Neural progenitor cell (in vitro differentiated cells): Measurements from ENCODE around the gene DENND11. TPM values are rescaled to one million over a fixed set of nuclear protein-coding genes. Genes with fewer than 3 reads are reported as not detected.
A peak's percentile ranks its signal among the peaks of the same experiment; 100 is the strongest.

ENCODE experiments used
- DNase-seq: peaks from one replicate; pipeline ENCODE4 v3.0.0-alpha.2; 2016; ENCODE audit warnings: low spot score
- H2AFZ ChIP-seq: fragments of 200-600 bp; sonication (generic); replicated peaks from 2 replicates; pipeline ENCODE4 v1.6.1; 2016; ENCODE audit warnings: antibody characterized with exemption
- H3F3A ChIP-seq: fragments of 200-600 bp; sonication (generic); 2 replicates; pipeline ENCODE4 v1.6.1; 2016; ENCODE audit warnings: antibody characterized with exemption, low read depth
- H3K27ac ChIP-seq: fragments of 200-600 bp; sonication (generic); 2 replicates; pipeline ENCODE4 v1.5.1; 2016; ENCODE audit warnings: mild to moderate bottlenecking
- H3K27me3 ChIP-seq: fragments of 200-600 bp; sonication (generic); 2 replicates; pipeline ENCODE4 v1.6.1; 2016; ENCODE audit warnings: mild to moderate bottlenecking, moderate library complexity
- H3K36me3 ChIP-seq: fragments of 200-600 bp; sonication (generic); 2 replicates; pipeline ENCODE4 v1.5.1; 2016
- H3K4me1 ChIP-seq: fragments of 200-600 bp; sonication (generic); 2 replicates; pipeline ENCODE4 v1.6.1; 2016; ENCODE audit warnings: mixed run types
- H3K4me2 ChIP-seq: fragments of 200-600 bp; sonication (generic); 2 replicates; pipeline ENCODE4 v1.6.1; 2016
- H3K4me3 ChIP-seq: fragments of 200-600 bp; sonication (generic); 2 replicates; pipeline ENCODE4 v1.5.1; 2016
- H3K79me2 ChIP-seq: fragments of 200-600 bp; sonication (generic); 2 replicates; pipeline ENCODE4 v1.6.1; 2016; ENCODE audit warnings: low read depth
- H3K9ac ChIP-seq: fragments of 200-600 bp; sonication (generic); 2 replicates; pipeline ENCODE4 v1.6.1; 2016
- H3K9me3 ChIP-seq: fragments of 200-600 bp; sonication (generic); 2 replicates; pipeline ENCODE4 v1.5.1; 2016; ENCODE audit warnings: low read depth
- H4K20me1 ChIP-seq: fragments of 200-600 bp; sonication (generic); 2 replicates; pipeline ENCODE4 v1.6.1; 2016; ENCODE audit warnings: low read depth
- H3K27ac Mint-ChIP-seq: 3 replicates; pipeline ENCODE4 v1.8.0; 2021; ENCODE audit warnings: mixed read lengths
- H3K27me3 Mint-ChIP-seq: 2 replicates; pipeline ENCODE4 v1.8.0; 2022; ENCODE audit warnings: low read depth, mild to moderate bottlenecking, inconsistent platforms, moderate library complexity, mixed read lengths; ENCODE audit not compliant: insufficient read depth
- H3K36me3 Mint-ChIP-seq: 3 replicates; pipeline ENCODE4 v1.8.0; 2021; ENCODE audit warnings: mixed read lengths
- H3K4me1 Mint-ChIP-seq: 3 replicates; pipeline ENCODE4 v1.8.0; 2021; ENCODE audit warnings: mixed read lengths
- H3K4me3 Mint-ChIP-seq: 3 replicates; pipeline ENCODE4 v1.8.0; 2021; ENCODE audit warnings: mild to moderate bottlenecking, moderate library complexity, mixed read lengths
- H3K9me3 Mint-ChIP-seq: 3 replicates; pipeline ENCODE4 v1.8.0; 2020; ENCODE audit warnings: mixed read lengths
- EZH2 ChIP-seq: fragments of 200-600 bp; sonication (generic); IDR thresholded peaks from 2 replicates; pipeline ENCODE4 v1.6.1; 2017; ENCODE audit warnings: antibody characterized with exemption, mild to moderate bottlenecking, moderate library complexity
- EZH2phosphoT487 ChIP-seq: fragments of 200-600 bp; sonication (generic); IDR thresholded peaks from 2 replicates; pipeline ENCODE4 v1.6.1; 2017; ENCODE audit warnings: antibody characterized with exemption
- total RNA-seq: library from RNA; depleted of rRNA; stranded (reverse); fragments of >200 nt; gene quantifications from 2 replicates; pipeline ENCODE4 v1.2.3, GENCODE V29; 2015; ENCODE audit warnings: low replicate concordance
- TF ChIP-seq, protein P1 (sequence below): fragments of 200-600 bp; sonication (generic); IDR thresholded peaks from 2 replicates; pipeline ENCODE4 v1.5.1; 2017; ENCODE audit warnings: antibody characterized with exemption, mild to moderate bottlenecking

DENND11 gene
- total RNA-seq, 1 donor from 2014 or later: 23.5 TPM

DNA sequence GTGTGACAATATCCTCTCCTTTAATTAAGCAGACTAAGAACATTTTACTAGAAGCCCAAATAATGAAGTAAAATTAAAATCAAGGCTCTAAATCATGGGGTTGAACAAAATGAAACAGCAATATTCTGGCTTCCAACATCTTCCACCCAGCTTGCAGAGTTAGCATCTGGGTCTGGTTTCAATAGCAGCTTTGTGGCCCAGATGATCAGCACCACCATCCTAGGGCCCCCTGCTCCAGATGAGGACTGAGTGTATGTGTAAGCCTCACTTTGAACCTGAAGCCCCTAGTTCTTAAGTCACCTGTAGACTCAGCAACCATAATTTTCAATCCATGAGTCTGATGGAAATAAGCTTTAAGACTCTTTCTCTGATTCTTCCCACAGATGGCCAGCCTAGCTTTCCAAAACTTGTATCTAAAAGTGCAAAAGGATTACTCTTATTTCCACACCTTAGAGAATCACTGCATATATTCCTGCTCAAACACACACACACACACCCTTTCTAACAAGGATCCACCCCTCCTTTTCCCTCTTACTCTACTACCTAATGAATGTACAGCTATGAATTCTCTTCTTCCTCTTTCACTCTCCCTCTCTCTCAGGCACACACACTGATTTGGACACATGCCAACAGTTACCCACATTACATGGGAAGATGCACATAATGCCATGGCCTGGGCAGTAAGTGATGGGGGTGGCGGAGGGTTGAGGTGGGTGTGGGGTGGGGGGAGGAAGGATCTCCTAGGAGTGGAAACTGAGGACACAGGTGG lies 3.5 kb downstream of the DENND11 start:
- TF ChIP-seq, protein P1, sequence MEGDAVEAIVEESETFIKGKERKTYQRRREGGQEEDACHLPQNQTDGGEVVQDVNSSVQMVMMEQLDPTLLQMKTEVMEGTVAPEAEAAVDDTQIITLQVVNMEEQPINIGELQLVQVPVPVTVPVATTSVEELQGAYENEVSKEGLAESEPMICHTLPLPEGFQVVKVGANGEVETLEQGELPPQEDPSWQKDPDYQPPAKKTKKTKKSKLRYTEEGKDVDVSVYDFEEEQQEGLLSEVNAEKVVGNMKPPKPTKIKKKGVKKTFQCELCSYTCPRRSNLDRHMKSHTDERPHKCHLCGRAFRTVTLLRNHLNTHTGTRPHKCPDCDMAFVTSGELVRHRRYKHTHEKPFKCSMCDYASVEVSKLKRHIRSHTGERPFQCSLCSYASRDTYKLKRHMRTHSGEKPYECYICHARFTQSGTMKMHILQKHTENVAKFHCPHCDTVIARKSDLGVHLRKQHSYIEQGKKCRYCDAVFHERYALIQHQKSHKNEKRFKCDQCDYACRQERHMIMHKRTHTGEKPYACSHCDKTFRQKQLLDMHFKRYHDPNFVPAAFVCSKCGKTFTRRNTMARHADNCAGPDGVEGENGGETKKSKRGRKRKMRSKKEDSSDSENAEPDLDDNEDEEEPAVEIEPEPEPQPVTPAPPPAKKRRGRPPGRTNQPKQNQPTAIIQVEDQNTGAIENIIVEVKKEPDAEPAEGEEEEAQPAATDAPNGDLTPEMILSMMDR: no peak
- TF ChIP-seq EZH2phosphoT487 (no peak), EZH2 (no peak)
- no peaks in the 10 kb centered on the region for H3K9me3 ChIP-seq
- Mint-ChIP-seq H3K4me3 (no peak overlapping the region), H3K27ac (no peak overlapping the region), H3K36me3 (peaks cover 3% of the 10 kb centered on the region), H3K4me1 (peaks cover 43% of the 10 kb centered on the region), H3K27me3 (peaks cover 2% of the 10 kb centered on the region), H3K9me3 (no peaks in the 10 kb centered on the region)
- no peak overlapping the region for H2AFZ ChIP-seq
- no peaks in the 10 kb centered on the region for H3K36me3 ChIP-seq
- peaks cover 17% of the 10 kb centered on the region for H3K79me2 ChIP-seq
- no peak overlapping the region for H3K4me3 ChIP-seq
- peaks cover 11% of the 10 kb centered on the region for H3K4me1 ChIP-seq
- H3K27ac ChIP-seq: no peak overlapping the region
- DNase-seq: no peak
- no peak overlapping the region for H3K9ac ChIP-seq
- peaks cover 39% of the 10 kb centered on the region for H4K20me1 ChIP-seq
- peaks cover 24% of the 10 kb centered on the region for H3K27me3 ChIP-seq
- H3F3A ChIP-seq: peaks cover 12% of the 10 kb centered on the region
- H3K4me2 ChIP-seq: no peak overlapping the region

- peaks cover 40% of the 10 kb centered on the region for H3K4me1 Mint-ChIP-seq
- TF ChIP-seq EZH2 (no peak), EZH2phosphoT487 (no peak)
- TF ChIP-seq, protein P1: no peak
- no peaks in the 10 kb centered on the region for H3K9me3 Mint-ChIP-seq
- no peak overlapping the region for H3K9ac ChIP-seq
- DNase-seq: no peak
- H3K27ac Mint-ChIP-seq: no peak overlapping the region
- H3F3A ChIP-seq: peaks cover 12% of the 10 kb centered on the region
- H3K27ac ChIP-seq: no peak overlapping the region
- peaks cover 2% of the 10 kb centered on the region for H3K27me3 Mint-ChIP-seq
- H3K36me3 Mint-ChIP-seq: peaks cover 3% of the 10 kb centered on the region
- peaks cover 39% of the 10 kb centered on the region for H4K20me1 ChIP-seq
- H3K79me2 ChIP-seq: peaks cover 23% of the 10 kb centered on the region
- H3K4me2 ChIP-seq: no peak overlapping the region
- H3K4me1 ChIP-seq: peaks cover 8% of the 10 kb centered on the region
- peaks cover 13% of the 10 kb centered on the region for H3K27me3 ChIP-seq
- no peak overlapping the region for H3K4me3 ChIP-seq
- no peak overlapping the region for H3K4me3 Mint-ChIP-seq
- no peak overlapping the region for H2AFZ ChIP-seq
- no peaks in the 10 kb centered on the region for H3K36me3 ChIP-seq
- H3K9me3 ChIP-seq: no peaks in the 10 kb centered on the region
Observed at GRCh38 chr7:141697211-141697871, 4.6 kb downstream of the DENND11 start.

- Histone ChIP-seq H3K27me3 (peaks cover 11% of the 10 kb centered on the region), H3K9me3 (no peaks in the 10 kb centered on the region), H3F3A (peaks cover 12% of the 10 kb centered on the region), H3K36me3 (no peaks in the 10 kb centered on the region), H2AFZ (no peak overlapping the region), H3K27ac (no peak overlapping the region), H3K4me3 (no peak overlapping the region), H3K9ac (no peak overlapping the region), H3K4me2 (no peak overlapping the region), H4K20me1 (peaks cover 39% of the 10 kb centered on the region), H3K4me1 (peaks cover 7% of the 10 kb centered on the region), H3K79me2 (peaks cover 28% of the 10 kb centered on the region)
- H3K27me3 Mint-ChIP-seq: no peaks in the 10 kb centered on the region
- no peak overlapping the region for H3K4me3 Mint-ChIP-seq
- H3K27ac Mint-ChIP-seq: peak overlapping the region; percentile 46
- no peaks in the 10 kb centered on the region for H3K9me3 Mint-ChIP-seq
- H3K36me3 Mint-ChIP-seq: peaks cover 3% of the 10 kb centered on the region
- no peak for DNase-seq
- TF ChIP-seq, protein P1: no peak
- TF ChIP-seq EZH2 (no peak), EZH2phosphoT487 (no peak)
- peaks cover 40% of the 10 kb centered on the region for H3K4me1 Mint-ChIP-seq
Observed at GRCh38 chr7:141696348-141696747, 5.6 kb downstream of the DENND11 start.
